Parathyroid adenoma (tissue), 2 donors: ENCODE measurements around the gene SRL.

Source experiments
- H2AFZ ChIP-seq: fragments of 300-600 bp; sonication (generic); one replicate; pipeline ENCODE4 v1.7.0; 2017; ENCODE audit warnings: antibody characterized with exemption, mild to moderate bottlenecking
- H3K27ac ChIP-seq: fragments of 300-600 bp; sonication (generic); one replicate; pipeline ENCODE4 v1.7.0; 2017
- H3K27me3 ChIP-seq: fragments of 300-600 bp; sonication (generic); one replicate; pipeline ENCODE4 v1.7.0; 2017; ENCODE audit warnings: low read length; ENCODE audit not compliant: control insufficient read depth, insufficient read depth
- H3K36me3 ChIP-seq: fragments of 300-600 bp; sonication (generic); one replicate; pipeline ENCODE4 v1.7.0; 2017; ENCODE audit warnings: low read length; ENCODE audit not compliant: control insufficient read depth, insufficient read depth
- H3K4me1 ChIP-seq: fragments of 300-600 bp; sonication (generic); one replicate; pipeline ENCODE4 v1.7.0; 2017; ENCODE audit warnings: control low read depth
- H3K4me2 ChIP-seq: fragments of 300-600 bp; sonication (generic); one replicate; pipeline ENCODE4 v1.7.0; 2017; ENCODE audit warnings: low read length
- H3K4me3 ChIP-seq: fragments of 300-600 bp; sonication (generic); one replicate; pipeline ENCODE4 v1.7.0; 2017; ENCODE audit warnings: low read depth, low read length
- H3K79me2 ChIP-seq: fragments of 300-600 bp; sonication (generic); one replicate; pipeline ENCODE4 v1.7.0; 2017; ENCODE audit warnings: control low read depth
- H3K9ac ChIP-seq: fragments of 300-600 bp; sonication (generic); one replicate; pipeline ENCODE4 v1.7.0; 2017; ENCODE audit warnings: mild to moderate bottlenecking
- H3K9me3 ChIP-seq: fragments of 300-600 bp; sonication (generic); one replicate; pipeline ENCODE4 v1.7.0; 2017; ENCODE audit warnings: low read length; ENCODE audit not compliant: control insufficient read depth
- CTCF ChIP-seq: fragments of 300-600 bp; sonication (generic); IDR thresholded peaks from one replicate; pipeline ENCODE4 v1.7.0; 2017; ENCODE audit warnings: antibody characterized with exemption, mild to moderate bottlenecking
- donor health status: primary hyperparathyroidism.

Gene SRL

GRCh38 chr16:4176906-4177417, 64.9 kb downstream of the SRL start:
- H3K79me2 ChIP-seq, result no peaks in the 10 kb centered on the region
- H2AFZ ChIP-seq, result peak overlapping the region; percentile 71
- H3K4me1 ChIP-seq, result peaks cover 11% of the 10 kb centered on the region
- H3K9ac ChIP-seq, result peak overlapping the region; percentile 11
- H3K27me3 ChIP-seq, result no peaks in the 10 kb centered on the region
- H3K36me3 ChIP-seq, result no peaks in the 10 kb centered on the region
- peak overlapping the region; percentile 79 for H3K27ac ChIP-seq
- no peak for TF ChIP-seq CTCF
- H3K4me2 ChIP-seq, result no peak overlapping the region
- no peak overlapping the region for H3K4me3 ChIP-seq
- no peaks in the 10 kb centered on the region for H3K9me3 ChIP-seq

GRCh38 chr16:4175849-4176248, 66.0 kb downstream of the SRL start:
- Histone ChIP-seq H3K27me3 (no peaks in the 10 kb centered on the region), H3K27ac (no peak overlapping the region), H3K9me3 (no peaks in the 10 kb centered on the region), H3K36me3 (no peaks in the 10 kb centered on the region), H3K9ac (no peak overlapping the region), H3K4me2 (no peak overlapping the region), H3K4me3 (no peak overlapping the region), H3K79me2 (no peaks in the 10 kb centered on the region), H2AFZ (no peak overlapping the region), H3K4me1 (peaks cover 11% of the 10 kb centered on the region)
- TF ChIP-seq CTCF, result no peak

- Histone ChIP-seq H3K4me1 (peaks cover 6% of the 10 kb centered on the region), H3K27me3 (no peaks in the 10 kb centered on the region), H3K4me2 (no peak overlapping the region), H3K4me3 (no peak overlapping the region), H3K27ac (no peak overlapping the region), H3K36me3 (no peaks in the 10 kb centered on the region), H3K79me2 (no peaks in the 10 kb centered on the region), H3K9ac (no peak overlapping the region), H3K9me3 (no peaks in the 10 kb centered on the region), H2AFZ (no peak overlapping the region)
- TF ChIP-seq CTCF, result no peak
These were observed 69.8 kb downstream of the SRL start for GRCh38 chr16:4172070-4172469.

- Histone ChIP-seq H3K9ac (no peak overlapping the region), H3K4me3 (no peak overlapping the region), H3K27ac (no peak overlapping the region), H3K4me1 (no peaks in the 10 kb centered on the region), H3K4me2 (no peak overlapping the region), H3K36me3 (no peaks in the 10 kb centered on the region), H3K79me2 (no peaks in the 10 kb centered on the region), H2AFZ (no peak overlapping the region), H3K27me3 (no peaks in the 10 kb centered on the region), H3K9me3 (no peaks in the 10 kb centered on the region)
- TF ChIP-seq CTCF, result no peak
These were observed 72.5 kb downstream of the SRL start for GRCh38 chr16:4169415-4169814.

GRCh38 chr16:4166821-4167220, 75.1 kb downstream of the SRL start:
- H3K9me3 ChIP-seq, result no peaks in the 10 kb centered on the region

More at GRCh38 chr16:4166821-4167220, 75.1 kb downstream of the SRL start:
- Histone ChIP-seq H2AFZ (no peak overlapping the region), H3K4me2 (no peak overlapping the region), H3K27ac (no peak overlapping the region), H3K36me3 (no peaks in the 10 kb centered on the region), H3K27me3 (no peaks in the 10 kb centered on the region), H3K4me1 (no peaks in the 10 kb centered on the region), H3K79me2 (no peaks in the 10 kb centered on the region), H3K4me3 (no peak overlapping the region), H3K9ac (no peak overlapping the region)
- no peak for TF ChIP-seq CTCF
